Esophagus muscularis mucosa (tissue), 4 donors: ENCODE data around the gene E4F1.

Source experiments
- EP300 ChIP-seq: sonication (generic); formaldehyde crosslinking; IDR thresholded peaks from one replicate; pipeline ENCODE4 v1.6.1; 2017; ENCODE audit warnings: antibody characterized with exemption
- POLR2A ChIP-seq: fragments of 450-650 bp; IDR thresholded peaks from one replicate; pipeline ENCODE4 v1.6.1; 2017; ENCODE audit warnings: antibody characterized with exemption, moderate library complexity, mild to moderate bottlenecking, low read depth
- POLR2AphosphoS5 ChIP-seq, 2 donors: sonication (generic); formaldehyde crosslinking; IDR thresholded peaks; one replicate each; pipeline ENCODE4 v1.6.1; 2017; ENCODE audit warnings: antibody characterized with exemption in 2 of 2
- TF ChIP-seq, protein P1 (sequence below), 3 experiments: fragments of 200-600 bp in 2 of 3; fragments of 450-650 bp in 1 of 3; sonication (generic) in 2 of 3; IDR thresholded peaks; one replicate each; pipeline ENCODE4 v1.5.1; 2017 to 2019; ENCODE audit warnings: antibody characterized with exemption in 3 of 3, mild to moderate bottlenecking in 2 of 3, moderate library complexity in 1 of 3

DNA sequence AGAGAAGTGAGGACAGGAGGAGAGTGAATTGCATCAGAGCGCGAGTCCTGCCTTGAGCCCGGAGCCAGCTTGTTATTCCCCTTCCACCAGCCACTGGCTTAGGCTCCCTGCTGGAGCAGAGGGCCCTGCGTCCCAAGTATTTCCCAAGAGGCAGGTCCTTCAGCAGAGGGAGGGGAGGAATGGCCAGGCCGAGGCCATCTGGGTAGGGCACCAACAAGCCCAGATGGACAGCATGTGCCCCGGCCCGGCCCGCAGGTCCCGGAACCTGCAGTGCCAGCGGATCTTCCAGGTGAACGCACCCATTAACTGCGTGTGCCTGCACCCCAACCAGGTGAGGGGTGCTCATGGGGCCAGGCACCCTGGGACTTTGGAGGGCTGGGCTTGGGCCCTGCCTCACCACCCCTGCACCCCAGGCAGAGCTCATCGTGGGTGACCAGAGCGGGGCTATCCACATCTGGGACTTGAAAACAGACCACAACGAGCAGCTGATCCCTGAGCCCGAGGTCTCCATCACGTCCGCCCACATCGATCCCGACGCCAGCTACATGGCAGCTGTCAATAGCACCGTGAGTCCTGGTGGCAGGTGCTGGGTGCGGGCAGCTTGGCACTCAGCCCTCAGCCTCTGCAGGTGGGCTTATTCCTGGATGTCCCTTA, 16.5 kb upstream of the E4F1 start:
- TF ChIP-seq, protein P1, sequence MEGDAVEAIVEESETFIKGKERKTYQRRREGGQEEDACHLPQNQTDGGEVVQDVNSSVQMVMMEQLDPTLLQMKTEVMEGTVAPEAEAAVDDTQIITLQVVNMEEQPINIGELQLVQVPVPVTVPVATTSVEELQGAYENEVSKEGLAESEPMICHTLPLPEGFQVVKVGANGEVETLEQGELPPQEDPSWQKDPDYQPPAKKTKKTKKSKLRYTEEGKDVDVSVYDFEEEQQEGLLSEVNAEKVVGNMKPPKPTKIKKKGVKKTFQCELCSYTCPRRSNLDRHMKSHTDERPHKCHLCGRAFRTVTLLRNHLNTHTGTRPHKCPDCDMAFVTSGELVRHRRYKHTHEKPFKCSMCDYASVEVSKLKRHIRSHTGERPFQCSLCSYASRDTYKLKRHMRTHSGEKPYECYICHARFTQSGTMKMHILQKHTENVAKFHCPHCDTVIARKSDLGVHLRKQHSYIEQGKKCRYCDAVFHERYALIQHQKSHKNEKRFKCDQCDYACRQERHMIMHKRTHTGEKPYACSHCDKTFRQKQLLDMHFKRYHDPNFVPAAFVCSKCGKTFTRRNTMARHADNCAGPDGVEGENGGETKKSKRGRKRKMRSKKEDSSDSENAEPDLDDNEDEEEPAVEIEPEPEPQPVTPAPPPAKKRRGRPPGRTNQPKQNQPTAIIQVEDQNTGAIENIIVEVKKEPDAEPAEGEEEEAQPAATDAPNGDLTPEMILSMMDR (IDR thresholded peaks at IDR 0.05): no peak
- TF ChIP-seq POLR2A (no peak), POLR2AphosphoS5 (IDR thresholded peaks at IDR 0.05) (no peak), EP300 (no peak)
